NB4 (cell line): Measurements from ENCODE around the gene SLC43A2.

Experiments
- DNase-seq: peaks from one replicate; pipeline ENCODE4 v3.0.0; 2010; ENCODE audit warnings: low read depth
- H3K4me3 ChIP-seq: one replicate; pipeline ENCODE4 v1.5.1; 2011; ENCODE audit warnings: mild to moderate bottlenecking, low read depth, low read length, moderate library complexity
- MYC ChIP-seq: IDR thresholded peaks from 2 replicates; pipeline ENCODE4 v1.6.1; 2011; ENCODE audit warnings: low read depth, low read length
- POLR2A ChIP-seq: IDR thresholded peaks from 2 replicates; pipeline ENCODE4 v1.6.1; 2011; ENCODE audit warnings: mild to moderate bottlenecking; ENCODE audit not compliant: insufficient read length; ENCODE audit errors: extremely low read depth
- TF ChIP-seq, protein P1 (sequence below): IDR thresholded peaks from 2 replicates; pipeline ENCODE4 v1.6.1; 2011; ENCODE audit warnings: low read depth, low read length
- TF ChIP-seq, protein P2 (sequence below): IDR thresholded peaks from one replicate; pipeline ENCODE4 v1.5.1; 2012; ENCODE audit warnings: low read depth, low read length

The SLC43A2 gene

DNA sequence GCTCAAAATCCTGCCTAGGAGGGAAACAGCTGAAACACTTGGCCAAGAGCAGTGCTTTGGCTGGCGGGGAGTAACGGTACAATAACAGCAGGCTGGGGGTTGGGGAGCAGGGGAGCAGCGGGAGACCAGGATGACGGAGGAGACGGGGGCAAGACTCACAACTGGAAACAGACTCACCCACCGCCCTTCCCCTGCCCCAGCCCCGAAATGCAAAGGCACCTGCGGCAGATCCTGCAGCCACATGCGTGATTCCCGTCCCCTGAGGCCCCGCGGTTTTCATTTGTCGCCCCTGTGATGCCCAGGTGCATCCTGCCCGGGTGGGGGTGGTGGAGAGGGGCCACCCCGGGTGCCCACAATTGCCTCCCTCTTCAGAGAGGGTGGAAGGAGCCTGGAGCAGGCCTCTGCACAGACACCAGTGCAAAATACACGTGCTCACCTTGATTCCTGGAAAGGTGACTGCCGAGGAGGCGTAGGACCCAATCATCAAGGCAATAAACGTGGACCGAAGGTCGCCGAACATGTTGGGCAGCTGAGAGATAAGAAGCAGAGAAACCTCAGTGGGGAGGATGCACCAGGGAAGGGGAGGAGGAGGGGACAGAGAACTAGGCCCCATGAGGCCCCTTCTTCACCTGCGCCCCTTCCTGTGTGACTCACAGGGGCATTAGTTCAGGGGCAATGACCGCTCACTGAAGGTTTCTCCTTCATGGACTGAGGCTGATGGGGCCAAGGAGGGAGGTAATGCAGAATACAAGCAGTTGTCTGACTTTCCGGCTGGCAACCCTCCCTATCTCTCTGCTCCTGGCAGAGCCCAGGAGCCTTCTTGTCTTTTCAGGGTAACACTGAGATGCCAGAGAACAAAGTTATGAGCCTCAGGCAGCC is 35.6 kb downstream of the SLC43A2 start:
- peak; percentile 71 for DNase-seq
- no peak overlapping the region for H3K4me3 ChIP-seq
- TF ChIP-seq, protein P1, sequence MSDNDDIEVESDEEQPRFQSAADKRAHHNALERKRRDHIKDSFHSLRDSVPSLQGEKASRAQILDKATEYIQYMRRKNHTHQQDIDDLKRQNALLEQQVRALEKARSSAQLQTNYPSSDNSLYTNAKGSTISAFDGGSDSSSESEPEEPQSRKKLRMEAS = 0 out of 2 replicates have a peak, but pooled peaks have one; percentile 4
- TF ChIP-seq, protein P2, sequence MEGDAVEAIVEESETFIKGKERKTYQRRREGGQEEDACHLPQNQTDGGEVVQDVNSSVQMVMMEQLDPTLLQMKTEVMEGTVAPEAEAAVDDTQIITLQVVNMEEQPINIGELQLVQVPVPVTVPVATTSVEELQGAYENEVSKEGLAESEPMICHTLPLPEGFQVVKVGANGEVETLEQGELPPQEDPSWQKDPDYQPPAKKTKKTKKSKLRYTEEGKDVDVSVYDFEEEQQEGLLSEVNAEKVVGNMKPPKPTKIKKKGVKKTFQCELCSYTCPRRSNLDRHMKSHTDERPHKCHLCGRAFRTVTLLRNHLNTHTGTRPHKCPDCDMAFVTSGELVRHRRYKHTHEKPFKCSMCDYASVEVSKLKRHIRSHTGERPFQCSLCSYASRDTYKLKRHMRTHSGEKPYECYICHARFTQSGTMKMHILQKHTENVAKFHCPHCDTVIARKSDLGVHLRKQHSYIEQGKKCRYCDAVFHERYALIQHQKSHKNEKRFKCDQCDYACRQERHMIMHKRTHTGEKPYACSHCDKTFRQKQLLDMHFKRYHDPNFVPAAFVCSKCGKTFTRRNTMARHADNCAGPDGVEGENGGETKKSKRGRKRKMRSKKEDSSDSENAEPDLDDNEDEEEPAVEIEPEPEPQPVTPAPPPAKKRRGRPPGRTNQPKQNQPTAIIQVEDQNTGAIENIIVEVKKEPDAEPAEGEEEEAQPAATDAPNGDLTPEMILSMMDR = no peak

DNA sequence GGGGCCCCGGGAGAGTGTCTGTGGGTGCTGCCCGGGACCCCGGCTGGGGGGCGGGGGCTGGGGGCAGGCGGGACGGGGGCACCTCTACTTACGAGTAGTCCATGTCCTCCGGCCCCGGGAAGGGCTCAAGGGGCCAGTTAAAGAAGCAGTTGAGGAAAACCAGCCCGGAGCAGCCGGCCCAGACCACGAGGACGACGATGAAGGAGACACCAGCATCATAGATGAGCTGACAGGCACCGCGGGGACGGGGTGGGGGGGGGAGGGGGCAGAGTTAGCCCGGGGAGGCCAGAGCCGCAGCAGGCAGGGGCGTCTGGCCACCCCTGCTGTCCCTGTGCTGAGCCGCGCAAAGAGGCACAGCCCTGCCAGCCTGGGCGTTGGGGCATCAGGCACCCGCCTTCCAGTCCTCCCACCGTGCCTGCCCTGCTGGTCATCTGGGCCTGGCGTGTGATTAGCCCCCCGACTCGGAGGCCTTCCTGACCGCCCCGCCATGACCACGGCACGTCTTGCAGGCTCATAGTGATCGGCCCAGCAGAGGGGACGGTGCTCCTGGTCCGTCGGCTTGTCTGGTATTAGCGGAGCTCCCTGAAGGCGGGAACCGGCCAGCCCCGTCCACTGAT is 37.1 kb downstream of the SLC43A2 start:
- no peak overlapping the region for H3K4me3 ChIP-seq
- DNase-seq = no peak
- TF ChIP-seq, protein P1 = no peak
- TF ChIP-seq, protein P2 = no peak
- TF ChIP-seq POLR2A = no peak
- TF ChIP-seq MYC = no peak

DNA sequence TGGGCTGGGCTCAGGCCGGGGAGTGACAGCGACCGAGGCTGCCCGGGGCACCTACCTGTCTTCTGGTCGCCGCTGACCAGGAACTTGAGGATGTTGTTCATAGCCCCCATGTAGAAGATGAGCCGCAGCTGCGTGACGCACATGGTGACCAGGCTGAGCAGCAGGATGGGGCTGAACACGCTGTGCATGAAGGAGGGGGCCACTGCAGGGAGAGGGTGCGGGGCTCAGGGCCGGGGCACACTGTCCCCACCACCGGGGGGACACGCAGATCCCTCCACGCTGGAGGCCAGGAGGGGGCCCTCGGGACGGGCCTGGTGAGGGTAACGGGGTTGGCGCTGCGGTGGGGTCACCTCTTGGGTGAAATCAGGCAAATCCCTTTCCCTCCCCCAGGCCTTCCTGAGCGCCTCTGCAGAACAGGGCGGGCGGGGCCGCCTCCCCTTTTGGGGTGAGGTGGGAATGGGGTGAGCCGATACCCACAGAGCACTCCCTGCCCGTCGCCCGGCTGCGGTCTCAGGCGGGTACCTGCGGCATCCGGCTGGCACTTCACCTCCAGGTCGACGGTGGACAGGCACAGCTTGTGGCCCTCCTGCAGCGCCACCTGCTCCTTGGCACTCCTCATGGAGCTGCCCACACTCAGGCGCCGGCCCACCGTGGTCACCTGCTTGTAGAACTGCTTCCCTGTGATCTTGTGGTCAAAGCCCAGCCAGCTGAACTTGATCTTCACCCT is 37.7 kb downstream of the SLC43A2 start:
- no peak for DNase-seq
- no peak overlapping the region for H3K4me3 ChIP-seq
- TF ChIP-seq, protein P2 = no peak
- TF ChIP-seq, protein P1 = no peak
- no peak for TF ChIP-seq MYC
- no peak for TF ChIP-seq POLR2A

DNA sequence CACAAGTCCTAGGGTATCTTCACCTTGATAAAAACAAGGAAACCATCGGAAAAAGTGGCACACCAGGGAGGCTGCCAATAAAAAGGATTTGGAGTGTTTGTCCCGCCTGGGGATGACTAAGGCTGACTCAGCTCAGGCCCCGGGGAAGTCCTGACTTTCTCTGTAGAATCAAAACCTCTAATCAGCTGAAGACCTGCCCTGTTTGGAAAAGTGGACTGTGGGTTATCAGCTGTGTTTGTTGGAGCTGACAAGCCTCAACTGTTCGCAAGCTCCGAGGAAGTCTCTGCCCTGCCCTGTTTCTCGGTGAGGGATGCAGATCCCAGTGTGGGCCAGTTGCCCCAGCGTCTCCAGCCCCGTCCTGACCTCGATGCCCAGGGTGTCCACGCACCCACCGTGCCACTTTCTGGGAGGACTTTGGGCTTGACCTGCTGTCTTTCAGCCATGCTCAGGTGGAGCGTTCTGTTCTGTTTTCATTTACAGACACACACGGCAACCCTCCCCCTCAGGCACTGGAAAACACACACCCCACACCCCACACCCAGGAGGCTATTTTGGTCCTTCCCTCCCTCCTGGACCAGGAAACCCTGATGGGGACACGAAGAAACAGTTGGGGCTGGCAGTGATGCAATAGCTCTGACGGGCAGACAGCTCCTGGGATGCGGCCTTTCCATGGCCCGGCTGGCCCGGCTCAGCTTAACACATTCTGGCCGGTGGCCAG is 38.4 kb downstream of the SLC43A2 start:
- no peak for TF ChIP-seq POLR2A
- TF ChIP-seq, protein P2 = no peak
- TF ChIP-seq, protein P1 = no peak
- no peak for TF ChIP-seq MYC
- no peak overlapping the region for H3K4me3 ChIP-seq
- peak; percentile 64 for DNase-seq

DNA sequence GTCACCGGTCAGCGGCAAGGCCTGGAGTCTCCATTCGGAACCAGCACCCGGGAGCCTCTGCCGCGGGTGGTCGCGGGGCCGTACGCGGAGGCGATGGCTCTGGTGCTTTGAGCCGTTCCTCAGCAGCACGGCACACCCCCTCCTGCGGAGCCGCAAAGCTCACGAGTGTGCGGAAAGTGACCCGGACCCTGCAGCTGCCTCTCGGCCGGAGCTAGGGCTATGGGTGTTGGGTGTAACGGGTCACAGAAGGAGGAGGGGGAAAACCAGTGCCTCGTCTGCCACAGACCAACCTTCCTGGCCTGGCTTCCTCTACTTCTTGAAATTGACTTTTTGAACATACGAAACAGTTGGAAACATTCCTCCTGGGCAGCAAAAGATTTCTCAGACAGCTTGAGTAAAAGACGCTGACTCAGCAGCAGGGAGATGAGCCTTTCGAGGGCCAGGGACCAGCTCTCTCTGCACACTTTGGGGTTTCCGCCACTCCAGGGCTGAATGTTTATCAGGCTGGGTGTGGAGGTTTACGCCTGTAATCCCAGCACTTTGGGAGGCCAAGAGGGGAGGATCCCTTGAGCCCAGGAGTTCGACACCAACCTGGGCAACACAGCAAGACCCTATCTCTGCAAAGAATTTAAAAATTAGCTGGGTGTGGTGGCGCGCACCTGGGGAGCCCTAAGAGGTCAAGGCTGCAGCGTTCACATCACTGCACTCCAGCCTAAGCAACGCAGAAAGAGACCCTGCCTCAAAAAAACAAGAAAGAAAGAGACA is 39.6 kb downstream of the SLC43A2 start:
- H3K4me3 ChIP-seq = no peak overlapping the region
- DNase-seq = no peak
- TF ChIP-seq, protein P1 = no peak
- TF ChIP-seq POLR2A (no peak), MYC (no peak)
- TF ChIP-seq, protein P2 = no peak
